Spleen (tissue), 7 donors: Measurements from ENCODE around the gene TGFB1.

Experiments
- POLR2AphosphoS5 ChIP-seq, 3 donors: sonication (generic); formaldehyde crosslinking; IDR thresholded peaks; one replicate each; pipeline ENCODE4 v1.5.1; 2017; ENCODE audit warnings: antibody characterized with exemption in 3 of 3
- TF ChIP-seq, protein P1 (sequence below), 11 experiments: fragments of 200-600 bp in 7 of 11; fragments of 450-650 bp in 4 of 11; sonication (generic) in 4 of 11; IDR thresholded peaks in 8 of 11; conservative IDR thresholded peaks in 3 of 11; 1 replicate in 7 of 11; 2 replicates in 4 of 11; pipeline versions ENCODE4 v1.4.0 to v1.8.0; 2016 to 2021; ENCODE audit warnings: antibody characterized with exemption in 11 of 11, inconsistent platforms in 4 of 11, mild to moderate bottlenecking in 1 of 11
- donor health status: DM: no; HTN: no; CAD: no; lungs with moderate emphysema.
- donor health status: DM: no; HTN: no; CAD: no.
- donor health status: DM: no; HTN: no; CAD: no.

- TF ChIP-seq, protein P1, sequence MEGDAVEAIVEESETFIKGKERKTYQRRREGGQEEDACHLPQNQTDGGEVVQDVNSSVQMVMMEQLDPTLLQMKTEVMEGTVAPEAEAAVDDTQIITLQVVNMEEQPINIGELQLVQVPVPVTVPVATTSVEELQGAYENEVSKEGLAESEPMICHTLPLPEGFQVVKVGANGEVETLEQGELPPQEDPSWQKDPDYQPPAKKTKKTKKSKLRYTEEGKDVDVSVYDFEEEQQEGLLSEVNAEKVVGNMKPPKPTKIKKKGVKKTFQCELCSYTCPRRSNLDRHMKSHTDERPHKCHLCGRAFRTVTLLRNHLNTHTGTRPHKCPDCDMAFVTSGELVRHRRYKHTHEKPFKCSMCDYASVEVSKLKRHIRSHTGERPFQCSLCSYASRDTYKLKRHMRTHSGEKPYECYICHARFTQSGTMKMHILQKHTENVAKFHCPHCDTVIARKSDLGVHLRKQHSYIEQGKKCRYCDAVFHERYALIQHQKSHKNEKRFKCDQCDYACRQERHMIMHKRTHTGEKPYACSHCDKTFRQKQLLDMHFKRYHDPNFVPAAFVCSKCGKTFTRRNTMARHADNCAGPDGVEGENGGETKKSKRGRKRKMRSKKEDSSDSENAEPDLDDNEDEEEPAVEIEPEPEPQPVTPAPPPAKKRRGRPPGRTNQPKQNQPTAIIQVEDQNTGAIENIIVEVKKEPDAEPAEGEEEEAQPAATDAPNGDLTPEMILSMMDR (IDR thresholded peaks at IDR 0.05 in 8 of 11, conservative IDR thresholded peaks at IDR 0.05 in 3 of 11), result peak in 3 of 11 experiments; percentile 14 to 41 (median 31)
- peak; percentile 92 to 96 (median 95) for TF ChIP-seq POLR2AphosphoS5 (IDR thresholded peaks at IDR 0.05)
Measured at GRCh38 chr19:41363753-41364523, 10.2 kb upstream of the TGFB1 start, which contains the start of gene B9D2.
